Embryonic facial prominence (tissue), 1 donor: ENCODE results near the gene GPX5.
A peak's percentile ranks its signal among the peaks of the same experiment; 100 is the strongest.
"Not testable (repeated sequence)": the region's sequence is repeated elsewhere in the genome, so short reads cannot be mapped to it uniquely, and the experiment has no call there.

Source experiments
- DNase-seq: peaks from one replicate; pipeline ENCODE4 v3.0.0-alpha.2; 2016; ENCODE audit errors: extremely low spot score

The GPX5 gene

DNA sequence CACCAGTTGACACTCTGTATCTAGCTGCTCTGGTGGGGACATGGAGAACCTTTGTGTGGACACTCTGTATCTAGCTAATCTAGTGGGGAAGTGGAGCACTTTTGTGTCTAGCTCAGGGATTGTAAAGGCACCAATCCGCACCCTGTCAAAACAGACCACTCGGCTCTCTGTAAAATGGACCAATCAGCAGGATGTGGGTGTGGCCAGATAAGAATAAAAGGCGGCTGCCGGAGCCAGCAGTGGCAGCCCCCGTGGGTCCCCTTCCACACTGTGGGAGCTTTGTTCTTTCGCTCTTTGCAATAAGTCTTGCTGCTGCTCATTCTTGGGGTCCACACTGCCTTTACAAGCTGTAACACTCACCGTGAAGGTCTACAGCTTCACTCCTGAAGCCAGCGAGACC is 13.3 kb upstream of the GPX5 start:
- not testable (repeated sequence) for DNase-seq

DNA sequence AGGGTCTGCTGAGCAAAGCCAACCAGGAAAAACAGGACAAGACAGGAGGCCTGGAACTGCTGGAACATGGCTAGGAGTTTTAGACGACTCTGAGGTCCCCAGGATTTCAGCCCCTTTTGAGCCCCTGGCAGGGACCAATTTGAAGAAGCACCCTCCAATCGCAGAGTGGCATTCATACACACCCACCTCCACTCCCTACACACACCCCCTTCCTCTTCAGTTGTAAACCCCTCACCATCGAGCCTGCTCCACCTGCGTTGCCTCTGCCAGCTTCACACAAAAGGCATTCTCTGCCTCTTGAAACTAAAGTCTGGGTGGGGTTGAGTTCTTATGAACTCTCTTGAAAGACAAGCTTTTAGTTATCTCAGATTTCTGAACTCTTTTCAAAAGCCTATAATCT is 10.0 kb upstream of the GPX5 start, which contains the start of gene GPX6:
Gene GPX6 (minus strand): TSS at position 118 of the 400 bp plus-strand sequence. CDS start 50 bp downstream, at position 68.
- DNase-seq = no peak

GRCh38 chr6:28517964-28518363 is 7.7 kb upstream of the GPX5 start:
- DNase-seq = no peak

DNA sequence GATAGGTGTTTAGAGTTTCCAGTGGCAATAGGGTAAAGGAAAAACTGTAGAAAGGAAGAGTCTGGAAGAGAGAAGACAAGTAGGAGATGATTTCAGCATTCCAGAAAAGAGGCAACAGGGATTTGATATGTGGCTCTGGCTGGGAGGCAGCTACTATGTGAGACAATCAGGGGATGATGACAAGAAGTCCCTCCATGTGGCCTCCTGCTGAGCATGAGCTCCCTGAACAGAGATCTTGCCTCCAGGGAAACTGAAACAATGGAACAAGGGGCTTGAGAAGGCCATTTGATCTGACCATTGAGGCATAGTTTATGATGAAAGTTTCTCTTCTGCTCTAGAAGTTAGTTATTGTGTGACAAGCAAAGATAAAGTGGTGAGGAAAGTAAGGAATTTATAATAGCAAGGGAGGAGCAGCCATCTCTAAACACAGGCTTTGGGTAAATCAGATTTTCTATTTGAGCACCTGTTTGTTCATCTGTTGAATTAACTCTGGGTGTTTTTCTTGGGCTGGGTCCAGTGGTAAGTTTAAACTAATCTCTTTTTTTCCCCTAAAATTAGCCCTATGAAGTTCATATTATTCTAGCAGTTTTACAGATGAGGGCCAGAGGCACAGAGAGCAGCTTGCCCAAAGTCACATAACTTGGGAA is 3.0 kb upstream of the GPX5 start:
- no peak for DNase-seq

DNA sequence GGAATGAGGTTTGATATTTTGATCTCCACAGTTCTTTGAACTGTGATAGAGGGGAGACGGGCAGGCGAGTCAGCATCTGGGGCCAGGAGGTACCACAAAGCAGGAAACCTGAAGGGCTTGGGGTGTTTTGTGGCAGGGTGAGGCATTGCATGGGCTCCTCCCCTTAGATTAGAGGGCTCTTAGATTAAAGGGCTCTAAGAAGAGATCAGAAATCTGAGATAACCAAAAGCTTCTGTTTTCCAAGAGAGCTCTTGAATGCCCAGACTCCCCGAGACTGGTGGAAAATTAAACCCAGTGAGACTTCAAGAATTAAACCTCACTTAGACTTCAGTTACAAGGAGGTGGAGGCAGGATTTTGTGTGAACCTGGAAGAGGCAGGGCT is 2.4 kb upstream of the GPX5 start:
- DNase-seq = no peak

DNA sequence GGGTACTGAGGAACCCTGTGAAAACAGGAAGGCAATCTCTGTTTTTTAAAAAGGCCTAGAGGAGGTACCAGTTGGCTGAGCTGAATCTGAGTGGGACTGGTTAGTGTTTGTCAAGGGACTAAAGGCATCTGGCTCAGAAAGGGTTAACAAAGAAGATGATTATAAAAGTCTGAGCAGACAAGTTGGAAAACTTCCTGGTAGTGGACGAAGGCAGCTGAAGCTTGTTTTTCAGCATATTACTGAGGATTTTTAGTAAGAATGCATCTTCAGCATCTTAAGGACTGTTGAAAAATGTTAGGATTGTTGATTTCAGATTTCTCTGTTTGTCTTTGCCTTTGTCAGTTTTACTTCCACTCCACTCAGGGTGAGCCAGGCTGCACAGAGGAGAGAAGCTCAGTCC is 5.1 kb downstream of the GPX5 start:
- DNase-seq = no peak

GRCh38 chr6:28531479-28532128 is 5.9 kb downstream of the GPX5 start:
- DNase-seq = no peak

DNA sequence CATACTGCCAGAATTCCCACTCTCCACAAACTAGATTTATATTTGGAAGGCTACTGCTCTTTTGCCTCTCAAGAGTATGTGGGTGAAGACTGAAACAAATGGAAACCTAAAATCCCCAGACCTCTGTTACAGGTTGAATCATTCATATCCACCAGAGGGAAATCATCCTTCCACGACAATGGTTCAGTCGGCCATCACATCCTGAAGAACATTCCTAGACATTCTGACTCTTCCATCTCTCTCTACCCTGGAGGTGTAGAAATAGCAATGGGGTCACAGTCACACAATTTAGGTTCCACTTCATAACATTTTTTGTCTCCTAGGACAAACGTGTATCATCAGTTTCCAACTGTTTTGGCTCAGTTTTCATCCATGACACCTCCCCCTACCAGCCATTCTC is 8.6 kb downstream of the GPX5 start:
- DNase-seq = no peak

- no peak for DNase-seq
These were observed 9.2 kb downstream of the GPX5 start for GRCh38 chr6:28534875-28535274.

GRCh38 chr6:28537065-28537464 is 11.4 kb downstream of the GPX5 start:
- DNase-seq = peak; percentile 50

DNA sequence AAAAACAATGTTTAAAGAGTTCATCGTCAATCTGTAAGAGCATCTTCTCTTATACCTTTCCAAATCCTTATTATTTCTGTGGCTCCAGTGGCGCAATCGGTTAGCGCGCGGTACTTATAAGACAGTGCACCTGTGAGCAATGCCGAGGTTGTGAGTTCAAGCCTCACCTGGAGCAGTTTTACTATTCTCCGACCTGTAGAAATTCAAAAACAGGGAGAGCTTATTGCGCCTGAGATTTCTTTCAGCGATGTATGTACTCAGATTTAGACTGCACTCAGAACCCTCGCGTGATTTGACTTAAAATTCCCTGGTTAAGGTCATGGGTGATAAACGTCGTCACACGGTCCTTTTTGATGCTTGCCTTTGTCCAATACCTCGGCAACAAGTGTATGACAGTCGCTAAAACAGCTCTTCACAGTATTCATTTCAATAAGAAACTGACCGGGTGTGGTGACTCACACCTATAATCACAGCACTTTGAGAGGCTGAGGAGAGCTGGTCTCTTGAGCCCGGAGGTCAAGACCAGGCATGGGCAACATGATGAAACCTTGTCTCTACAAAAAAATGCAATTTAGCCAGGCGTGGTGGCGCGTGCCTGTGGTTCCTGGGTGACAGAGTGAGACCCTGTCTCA is 11.9 kb downstream of the GPX5 start:
- DNase-seq = no peak

GRCh38 chr6:28541996-28542395 is 16.3 kb downstream of the GPX5 start:
- DNase-seq = no peak

DNA sequence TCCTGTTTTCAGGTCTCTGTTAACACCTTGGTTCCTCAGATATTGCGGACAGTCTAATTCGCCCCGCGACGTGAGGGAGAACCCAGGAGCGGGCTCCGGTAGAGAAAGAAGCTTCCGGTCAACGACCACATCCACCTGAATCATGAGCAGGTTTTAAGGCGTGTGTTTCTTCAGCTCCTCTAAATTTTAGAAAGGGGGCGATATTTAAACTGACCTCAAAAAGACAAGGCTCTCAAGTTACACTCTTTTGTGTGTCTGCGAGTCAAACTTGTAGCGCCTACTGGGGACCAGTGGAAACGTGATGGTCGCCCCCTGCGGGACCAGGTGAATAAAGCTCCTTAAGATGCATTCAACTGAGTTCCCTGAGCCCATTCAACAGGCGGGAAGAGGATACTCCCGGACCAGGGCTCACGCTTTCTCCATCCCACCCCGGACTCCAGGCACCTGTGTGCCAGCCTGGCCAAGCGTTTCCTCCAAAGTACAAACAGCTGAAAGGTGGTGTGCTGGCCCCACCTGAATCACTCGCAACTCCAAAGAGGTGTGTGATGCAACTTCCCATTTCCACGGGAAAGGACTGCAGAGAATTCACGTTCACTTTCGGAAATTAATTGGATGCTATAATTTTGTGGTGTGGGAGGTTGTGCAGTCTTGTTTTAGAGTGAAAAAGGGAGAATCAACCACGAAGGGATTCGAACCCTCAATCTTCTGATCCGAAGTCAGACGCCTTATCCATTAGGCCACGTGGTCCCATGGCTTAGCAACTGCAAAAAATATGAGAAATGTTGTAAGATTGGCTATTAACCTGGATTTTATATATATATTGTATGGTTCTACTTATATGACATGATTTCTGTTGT is 17.0 kb downstream of the GPX5 start:
- peak; percentile 54 for DNase-seq

DNA sequence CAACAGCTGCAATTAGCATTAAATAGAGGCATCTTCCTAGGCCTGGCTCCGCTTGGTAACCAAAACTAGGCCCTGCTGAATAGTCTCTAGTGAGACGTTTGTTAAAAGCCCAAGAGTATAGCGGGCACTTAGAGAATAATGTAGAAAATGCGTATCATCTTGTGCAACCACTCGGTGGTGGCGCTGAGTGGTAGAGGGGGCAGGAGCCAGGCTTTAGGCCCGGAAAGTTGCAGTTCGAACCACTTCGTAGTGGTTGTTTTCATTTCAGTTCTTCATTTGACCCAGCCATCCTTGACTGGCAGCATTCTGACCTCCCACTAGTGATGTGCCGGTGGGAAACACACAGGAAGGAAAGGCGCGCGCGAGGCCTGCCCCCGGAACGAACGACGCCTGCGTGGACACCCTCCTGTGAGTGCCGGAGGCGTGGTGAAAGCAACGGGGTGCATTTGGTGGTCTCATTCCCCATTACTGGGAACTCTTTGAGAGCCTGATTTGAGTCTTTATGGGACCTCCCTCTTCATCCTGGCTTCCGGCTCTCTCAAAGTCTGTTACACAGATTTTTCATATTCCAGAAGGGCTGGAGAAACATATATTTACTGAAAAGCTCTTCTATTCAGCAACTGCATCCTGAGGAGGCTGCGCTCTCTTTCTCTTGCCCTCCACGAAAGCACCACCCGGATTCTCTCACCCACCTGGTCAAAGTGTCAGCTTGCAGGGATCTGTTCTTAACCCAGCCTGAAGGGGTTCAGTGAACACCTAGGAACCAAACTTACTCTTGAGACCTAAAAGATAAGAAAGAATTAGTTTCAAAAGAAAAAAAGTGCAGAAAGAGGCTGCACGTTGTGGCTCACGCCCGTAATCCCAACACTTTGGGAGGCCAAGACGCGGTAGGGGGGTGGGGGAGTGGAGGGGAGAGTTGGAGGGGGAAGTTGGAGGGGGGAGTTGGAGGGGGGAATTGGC is 18.2 kb downstream of the GPX5 start:
- peak; percentile 31 for DNase-seq

DNA sequence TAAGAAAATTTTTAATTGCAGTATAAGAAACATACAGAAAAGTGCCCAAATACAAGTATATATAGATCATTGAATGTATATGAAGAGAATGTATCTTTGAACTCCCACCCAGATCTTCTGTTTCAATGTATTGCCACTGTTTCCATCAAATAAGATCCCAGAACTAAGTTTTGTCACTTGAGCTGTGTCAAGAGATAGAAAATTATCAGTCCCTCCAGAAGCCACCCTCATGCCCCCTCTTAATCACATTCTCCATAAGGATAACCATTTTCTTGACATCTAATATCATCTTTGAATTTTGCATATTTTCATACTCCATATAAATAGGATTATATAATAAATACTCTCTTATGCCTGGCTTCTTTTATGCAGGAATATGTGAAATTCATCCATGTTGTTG is 20.3 kb downstream of the GPX5 start:
- DNase-seq = no peak

GRCh38 chr6:28547003-28547402 is 21.3 kb downstream of the GPX5 start:
- not testable (repeated sequence) for DNase-seq

- DNase-seq = no peak
These were observed 26.4 kb downstream of the GPX5 start for GRCh38 chr6:28551891-28552666.

- DNase-seq = no peak
These were observed 27.8 kb downstream of the GPX5 start for GRCh38 chr6:28553384-28553985.

DNA sequence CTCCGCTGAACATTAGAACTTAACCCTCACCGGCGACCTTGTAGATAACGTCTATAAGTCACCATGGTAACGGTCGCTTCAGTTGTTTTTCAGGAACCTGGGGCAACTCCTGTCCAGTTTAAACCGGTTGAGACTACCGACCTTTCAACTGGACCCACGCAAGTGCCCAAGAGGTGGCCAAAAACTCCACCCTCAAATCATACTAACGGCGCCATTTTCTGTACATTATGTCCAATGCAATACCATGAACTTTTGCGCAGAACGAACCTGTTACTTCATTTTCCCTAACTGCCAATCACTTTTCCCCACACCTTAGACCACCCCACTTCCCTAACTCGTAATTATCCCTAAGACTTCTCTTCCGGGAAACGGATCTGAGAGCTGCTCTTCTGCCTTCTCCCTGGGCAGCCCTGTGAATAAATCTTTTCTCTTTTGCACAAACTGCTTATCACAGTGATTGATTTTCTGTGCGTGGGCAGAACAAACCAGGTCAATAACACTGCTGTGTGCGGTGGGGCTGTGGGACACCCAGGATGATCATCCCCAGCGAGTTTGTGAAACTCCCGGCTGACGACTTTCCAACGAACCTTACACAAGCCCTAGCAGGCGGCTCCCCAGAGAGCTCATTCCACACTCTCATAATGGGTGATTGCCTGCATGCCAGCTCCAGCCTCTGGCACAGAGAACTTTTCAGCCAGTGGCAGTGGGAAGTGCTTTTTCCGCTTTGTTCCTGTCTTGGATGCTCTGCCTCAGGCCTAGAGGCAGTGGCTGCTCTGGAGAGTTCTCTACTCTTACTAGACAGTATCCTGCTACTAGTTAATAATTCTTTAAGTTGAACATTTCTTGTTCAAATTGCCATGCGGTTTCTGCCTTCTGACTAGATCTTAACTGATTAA is 28.6 kb downstream of the GPX5 start:
- no peak for DNase-seq
